ENCODE measurements around the gene SPSB4. TPM values are rescaled to one million over a fixed set of nuclear protein-coding genes. Genes with fewer than 3 reads are reported as not detected.
"Not testable (repeated sequence)": the region's sequence is repeated elsewhere in the genome, so short reads cannot be mapped to it uniquely, and the experiment has no call there.

SPSB4 gene
- total and polyA plus RNA-seq, 2 donors (not counting 1 experiment from before 2014, with no cell fraction given), result not detected

GRCh38 chr3:141116721-141117120 is 65.6 kb downstream of the SPSB4 start:
- Histone ChIP-seq H3K79me2 (ENCODE audit: control insufficient read depth, insufficient read depth, low read length) (no peaks in the 10 kb centered on the region), H3K27ac (ENCODE audit: insufficient read depth, low read length) (no peak overlapping the region)
- no peak for DNase-seq (ENCODE audit: low read depth in 2 of 2)

GRCh38 chr3:141117982-141118381 is 66.8 kb downstream of the SPSB4 start:
- not testable (repeated sequence) for H3K27ac ChIP-seq (ENCODE audit: insufficient read depth, low read length); H3K79me2 ChIP-seq (ENCODE audit: control insufficient read depth, insufficient read depth, low read length); H4K20me1 ChIP-seq (ENCODE audit: control insufficient read depth, extremely low read depth, insufficient read depth, low read length); H3K4me3 ChIP-seq (replicated peaks in 1 of 4; ENCODE audit: control extremely low read depth in 1 of 4, insufficient read depth in 1 of 4, low read depth in 3 of 4, low read length in 4 of 4); DNase-seq (ENCODE audit: low read depth in 2 of 2); H3K4me1 ChIP-seq (ENCODE audit: control insufficient read depth, extremely low read depth, insufficient read depth, low read length); H3K27me3 ChIP-seq (ENCODE audit: control insufficient read depth, insufficient read depth, low read length); H3K9ac ChIP-seq (ENCODE audit: insufficient read depth, low read length); H3K4me2 ChIP-seq (ENCODE audit: extremely low read depth, insufficient read depth, low read length); H2AFZ ChIP-seq (ENCODE audit: low read length); H3K36me3 ChIP-seq (ENCODE audit: control insufficient read depth, insufficient read depth, low read length); H3K9me3 ChIP-seq (ENCODE audit: control insufficient read depth, insufficient read depth, low read depth, low read length)

More at GRCh38 chr3:141116721-141117120, 65.6 kb downstream of the SPSB4 start:
- Histone ChIP-seq H3K36me3 (ENCODE audit: control insufficient read depth, insufficient read depth, low read length) (no peaks in the 10 kb centered on the region), H2AFZ (ENCODE audit: low read length) (no peak overlapping the region), H4K20me1 (ENCODE audit: control insufficient read depth, extremely low read depth, insufficient read depth, low read length) (no peaks in the 10 kb centered on the region), H3K4me2 (ENCODE audit: extremely low read depth, insufficient read depth, low read length) (no peak overlapping the region), H3K27me3 (ENCODE audit: control insufficient read depth, insufficient read depth, low read length) (no peaks in the 10 kb centered on the region), H3K4me1 (ENCODE audit: control insufficient read depth, extremely low read depth, insufficient read depth, low read length) (no peaks in the 10 kb centered on the region), H3K4me3 (replicated peaks in 1 of 4; ENCODE audit: control extremely low read depth in 1 of 4, insufficient read depth in 1 of 4, low read depth in 3 of 4, low read length in 4 of 4) (no peak overlapping the region), H3K9ac (ENCODE audit: insufficient read depth, low read length) (no peak overlapping the region), H3K9me3 (ENCODE audit: control insufficient read depth, insufficient read depth, low read depth, low read length) (no peaks in the 10 kb centered on the region)
- no peak for TF ChIP-seq CTCF (conservative IDR thresholded peaks at IDR 0.05 in 1 of 2, IDR thresholded peaks at IDR 0.05 in 1 of 2; ENCODE audit: low read depth in 1 of 2, low read length in 2 of 2)
- TF ChIP-seq EZH2 (IDR thresholded peaks at IDR 0.05; ENCODE audit: low read length, missing control alignments), result no peak

- H4K20me1 ChIP-seq (ENCODE audit: control insufficient read depth, extremely low read depth, insufficient read depth, low read length), result no peaks in the 10 kb centered on the region
- H3K36me3 ChIP-seq (ENCODE audit: control insufficient read depth, insufficient read depth, low read length), result no peaks in the 10 kb centered on the region
- H3K4me3 ChIP-seq (replicated peaks in 1 of 4; ENCODE audit: control extremely low read depth in 1 of 4, insufficient read depth in 1 of 4, low read depth in 3 of 4, low read length in 4 of 4), result no peak overlapping the region
- H3K9me3 ChIP-seq (ENCODE audit: control insufficient read depth, insufficient read depth, low read depth, low read length), result no peaks in the 10 kb centered on the region
- H3K4me2 ChIP-seq (ENCODE audit: extremely low read depth, insufficient read depth, low read length), result no peak overlapping the region
- TF ChIP-seq CTCF (conservative IDR thresholded peaks at IDR 0.05 in 1 of 2, IDR thresholded peaks at IDR 0.05 in 1 of 2; ENCODE audit: low read depth in 1 of 2, low read length in 2 of 2) (no peak), EZH2 (IDR thresholded peaks at IDR 0.05; ENCODE audit: low read length, missing control alignments) (no peak)
- no peak for DNase-seq (ENCODE audit: low read depth in 2 of 2)
- no peak overlapping the region for H2AFZ ChIP-seq (ENCODE audit: low read length)
- H3K9ac ChIP-seq (ENCODE audit: insufficient read depth, low read length), result no peak overlapping the region
- no peaks in the 10 kb centered on the region for H3K4me1 ChIP-seq (ENCODE audit: control insufficient read depth, extremely low read depth, insufficient read depth, low read length)
- H3K27me3 ChIP-seq (ENCODE audit: control insufficient read depth, insufficient read depth, low read length), result no peaks in the 10 kb centered on the region
- no peaks in the 10 kb centered on the region for H3K79me2 ChIP-seq (ENCODE audit: control insufficient read depth, insufficient read depth, low read length)
- H3K27ac ChIP-seq (ENCODE audit: insufficient read depth, low read length), result no peak overlapping the region
Measured at GRCh38 chr3:141122455-141123030, 71.4 kb downstream of the SPSB4 start.
